Upper lobe of left lung (tissue), 4 donors: ENCODE data around the gene KIR2DL3.
"Not testable (repeated sequence)": the region's sequence is repeated elsewhere in the genome, so short reads cannot be mapped to it uniquely, and the experiment has no call there.

Experiments
- CTCF ChIP-seq, 6 experiments: fragments of 450-650 bp in 4 of 6; fragments of 200-600 bp in 2 of 6; sonication (generic) in 2 of 6; IDR thresholded peaks; one replicate each; pipeline ENCODE4 v1.5.1; 2016 to 2019; ENCODE audit warnings: antibody characterized with exemption in 6 of 6
- POLR2A ChIP-seq, 4 donors: fragments of 450-650 bp; IDR thresholded peaks; one replicate each; pipeline ENCODE4 v1.5.1; 2016 to 2017; ENCODE audit warnings: antibody characterized with exemption in 4 of 4, mild to moderate bottlenecking in 2 of 4
- POLR2AphosphoS5 ChIP-seq, 2 donors: sonication (generic); formaldehyde crosslinking; IDR thresholded peaks; one replicate each; pipeline ENCODE4 v1.5.1; 2017; ENCODE audit warnings: antibody characterized with exemption in 2 of 2

GRCh38 chr19:54744080-54744479 is 5.8 kb downstream of the KIR2DL3 start:
- TF ChIP-seq CTCF, POLR2A, POLR2AphosphoS5 (IDR thresholded peaks at IDR 0.05): not testable (repeated sequence)
